ENCODE measurements around the gene ATXN7L3.
A peak's percentile ranks its signal among the peaks of the same experiment; 100 is the strongest.

The ATXN7L3 gene

DNA sequence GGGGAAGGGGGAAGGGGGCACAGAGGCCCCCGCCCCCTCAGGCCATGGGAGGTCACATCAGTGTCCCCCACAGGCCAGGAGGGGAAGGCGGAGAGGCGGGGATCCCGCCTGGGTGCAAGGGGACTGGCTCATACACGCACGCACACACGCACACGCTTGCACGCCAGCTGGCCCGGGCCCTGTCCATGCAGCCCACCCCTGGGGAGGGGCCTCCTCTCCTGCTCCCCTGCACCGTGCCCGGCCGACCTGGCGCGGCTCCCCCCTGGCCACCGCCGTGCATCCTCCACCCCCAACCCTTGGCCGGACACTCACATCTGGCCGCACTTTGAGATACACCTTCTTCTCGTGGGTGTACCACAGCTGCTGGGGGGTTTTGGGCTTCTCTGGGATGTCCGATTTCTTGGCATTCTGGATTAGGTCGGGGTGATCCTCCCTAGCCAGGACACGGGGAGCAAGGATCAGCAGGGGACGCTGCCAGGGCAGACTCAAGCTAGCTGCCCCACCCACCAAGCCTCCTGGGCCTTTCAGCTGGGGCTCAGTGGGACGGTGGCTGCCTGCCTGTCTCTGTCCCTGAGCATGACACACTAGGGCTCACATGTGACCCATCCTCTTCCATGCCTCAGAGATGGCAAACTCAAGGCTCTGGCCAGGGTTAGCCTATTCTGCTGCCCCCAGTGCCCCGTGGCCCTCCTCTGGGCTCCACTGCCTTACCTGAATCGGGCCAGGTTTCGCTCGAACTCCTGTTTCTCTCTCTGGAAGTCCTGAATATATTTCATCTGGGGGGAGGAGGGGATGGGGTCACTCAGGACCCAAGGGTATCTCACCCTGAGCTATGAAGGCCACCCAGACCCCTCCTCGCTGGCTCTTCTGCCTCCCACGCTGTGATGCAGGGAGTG lies 13.1 kb upstream of the ATXN7L3 start:
- TF ChIP-seq NFIC (IDR thresholded peaks at IDR 0.05), result no peak
- TF ChIP-seq ZBTB7A (IDR thresholded peaks at IDR 0.05; ENCODE audit: low read depth), result no peak
- TF ChIP-seq MAX (IDR thresholded peaks at IDR 0.05), result no peak
- no peak for TF ChIP-seq TCF12 (IDR thresholded peaks at IDR 0.05; ENCODE audit: low read depth)
- TF ChIP-seq FOXM1 (IDR thresholded peaks at IDR 0.05; ENCODE audit: borderline replicate concordance, low read depth), result no peak
- no peak for TF ChIP-seq YY1 (IDR thresholded peaks at IDR 0.05; ENCODE audit: low read depth)
- no peak for TF ChIP-seq EP300 (IDR thresholded peaks at IDR 0.05; ENCODE audit: borderline replicate concordance)
- TF ChIP-seq, protein P1, sequence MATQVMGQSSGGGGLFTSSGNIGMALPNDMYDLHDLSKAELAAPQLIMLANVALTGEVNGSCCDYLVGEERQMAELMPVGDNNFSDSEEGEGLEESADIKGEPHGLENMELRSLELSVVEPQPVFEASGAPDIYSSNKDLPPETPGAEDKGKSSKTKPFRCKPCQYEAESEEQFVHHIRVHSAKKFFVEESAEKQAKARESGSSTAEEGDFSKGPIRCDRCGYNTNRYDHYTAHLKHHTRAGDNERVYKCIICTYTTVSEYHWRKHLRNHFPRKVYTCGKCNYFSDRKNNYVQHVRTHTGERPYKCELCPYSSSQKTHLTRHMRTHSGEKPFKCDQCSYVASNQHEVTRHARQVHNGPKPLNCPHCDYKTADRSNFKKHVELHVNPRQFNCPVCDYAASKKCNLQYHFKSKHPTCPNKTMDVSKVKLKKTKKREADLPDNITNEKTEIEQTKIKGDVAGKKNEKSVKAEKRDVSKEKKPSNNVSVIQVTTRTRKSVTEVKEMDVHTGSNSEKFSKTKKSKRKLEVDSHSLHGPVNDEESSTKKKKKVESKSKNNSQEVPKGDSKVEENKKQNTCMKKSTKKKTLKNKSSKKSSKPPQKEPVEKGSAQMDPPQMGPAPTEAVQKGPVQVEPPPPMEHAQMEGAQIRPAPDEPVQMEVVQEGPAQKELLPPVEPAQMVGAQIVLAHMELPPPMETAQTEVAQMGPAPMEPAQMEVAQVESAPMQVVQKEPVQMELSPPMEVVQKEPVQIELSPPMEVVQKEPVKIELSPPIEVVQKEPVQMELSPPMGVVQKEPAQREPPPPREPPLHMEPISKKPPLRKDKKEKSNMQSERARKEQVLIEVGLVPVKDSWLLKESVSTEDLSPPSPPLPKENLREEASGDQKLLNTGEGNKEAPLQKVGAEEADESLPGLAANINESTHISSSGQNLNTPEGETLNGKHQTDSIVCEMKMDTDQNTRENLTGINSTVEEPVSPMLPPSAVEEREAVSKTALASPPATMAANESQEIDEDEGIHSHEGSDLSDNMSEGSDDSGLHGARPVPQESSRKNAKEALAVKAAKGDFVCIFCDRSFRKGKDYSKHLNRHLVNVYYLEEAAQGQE (IDR thresholded peaks at IDR 0.05; ENCODE audit: low read depth), result no peak
- TF ChIP-seq EGR1 (IDR thresholded peaks at IDR 0.05), result no peak
- TF ChIP-seq RAD21 (IDR thresholded peaks at IDR 0.05; ENCODE audit: low read depth), result no peak
- TF ChIP-seq TAF1 (IDR thresholded peaks at IDR 0.05; ENCODE audit: low read depth), result no peak
- TF ChIP-seq, protein P2, sequence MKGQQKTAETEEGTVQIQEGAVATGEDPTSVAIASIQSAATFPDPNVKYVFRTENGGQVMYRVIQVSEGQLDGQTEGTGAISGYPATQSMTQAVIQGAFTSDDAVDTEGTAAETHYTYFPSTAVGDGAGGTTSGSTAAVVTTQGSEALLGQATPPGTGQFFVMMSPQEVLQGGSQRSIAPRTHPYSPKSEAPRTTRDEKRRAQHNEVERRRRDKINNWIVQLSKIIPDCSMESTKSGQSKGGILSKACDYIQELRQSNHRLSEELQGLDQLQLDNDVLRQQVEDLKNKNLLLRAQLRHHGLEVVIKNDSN (IDR thresholded peaks at IDR 0.05), result no peak
- TF ChIP-seq CREB1 (IDR thresholded peaks at IDR 0.05; ENCODE audit: low read depth), result no peak

DNA sequence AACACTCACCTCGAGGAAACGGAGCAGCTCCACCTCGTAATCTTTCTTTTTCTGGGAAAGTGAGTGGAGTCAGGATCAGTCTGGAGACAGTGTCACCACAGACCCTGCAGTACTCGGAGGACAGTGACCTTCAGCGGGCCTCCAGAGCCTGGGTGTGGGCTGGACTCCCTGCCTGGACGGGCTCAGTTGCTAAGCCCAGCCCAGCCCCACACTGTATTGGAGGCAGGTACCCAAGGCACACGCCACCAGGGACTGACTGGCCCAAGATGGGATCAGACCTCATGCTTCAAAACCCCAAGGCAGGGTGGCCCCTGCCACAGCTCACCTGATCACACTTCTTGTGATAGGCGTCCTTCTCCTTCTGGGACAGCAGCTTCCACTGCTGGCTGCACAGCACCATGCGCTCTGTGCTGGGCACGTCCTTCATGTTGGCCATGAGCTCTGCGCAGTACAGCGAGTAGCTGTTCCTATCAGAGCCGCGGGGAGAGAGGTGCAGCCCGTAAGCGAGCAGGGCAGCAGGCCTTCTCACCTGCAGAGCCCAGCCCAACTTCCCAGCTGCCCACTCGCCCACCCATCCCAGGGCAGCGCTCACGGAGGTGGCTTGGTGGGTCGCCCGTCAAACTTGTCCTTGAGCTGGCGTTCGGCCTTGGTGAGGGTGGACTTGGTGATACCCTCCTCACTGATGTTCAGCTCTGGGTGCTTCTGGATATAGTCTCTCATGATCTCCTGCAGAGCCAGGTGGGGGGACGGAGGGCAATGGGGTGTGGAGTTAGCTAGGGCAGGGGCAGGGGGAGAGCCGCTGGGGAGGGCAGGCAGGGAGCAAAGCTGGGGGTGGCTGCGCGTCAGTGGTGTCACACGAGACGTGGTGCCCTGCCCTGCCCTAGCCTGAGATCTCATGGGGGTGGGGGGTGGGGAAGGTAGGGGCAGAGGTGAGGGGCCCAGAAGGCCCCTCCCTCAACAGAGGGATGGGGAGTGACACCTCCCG lies 11.9 kb upstream of the ATXN7L3 start:
- no peak for TF ChIP-seq RAD21 (IDR thresholded peaks at IDR 0.05; ENCODE audit: low read depth)
- TF ChIP-seq YY1 (IDR thresholded peaks at IDR 0.05; ENCODE audit: low read depth), result no peak
- no peak for TF ChIP-seq CREB1 (IDR thresholded peaks at IDR 0.05; ENCODE audit: low read depth)
- TF ChIP-seq CEBPB (IDR thresholded peaks at IDR 0.05), result no peak
- TF ChIP-seq EP300 (IDR thresholded peaks at IDR 0.05; ENCODE audit: borderline replicate concordance), result no peak
- no peak for TF ChIP-seq MAX (IDR thresholded peaks at IDR 0.05)
- TF ChIP-seq ZBTB7A (IDR thresholded peaks at IDR 0.05; ENCODE audit: low read depth), result no peak
- no peak for TF ChIP-seq TCF12 (IDR thresholded peaks at IDR 0.05; ENCODE audit: low read depth)
- TF ChIP-seq, protein P2 (IDR thresholded peaks at IDR 0.05), result no peak

- peak; percentile 38; the same call in 1 of the 2 replicates for TF ChIP-seq RAD21 (IDR thresholded peaks at IDR 0.05; ENCODE audit: low read depth)
- TF ChIP-seq TEAD4 (IDR thresholded peaks at IDR 0.05), result no peak
These were observed 10.9 kb upstream of the ATXN7L3 start for GRCh38 chr17:44210342-44211192.

DNA sequence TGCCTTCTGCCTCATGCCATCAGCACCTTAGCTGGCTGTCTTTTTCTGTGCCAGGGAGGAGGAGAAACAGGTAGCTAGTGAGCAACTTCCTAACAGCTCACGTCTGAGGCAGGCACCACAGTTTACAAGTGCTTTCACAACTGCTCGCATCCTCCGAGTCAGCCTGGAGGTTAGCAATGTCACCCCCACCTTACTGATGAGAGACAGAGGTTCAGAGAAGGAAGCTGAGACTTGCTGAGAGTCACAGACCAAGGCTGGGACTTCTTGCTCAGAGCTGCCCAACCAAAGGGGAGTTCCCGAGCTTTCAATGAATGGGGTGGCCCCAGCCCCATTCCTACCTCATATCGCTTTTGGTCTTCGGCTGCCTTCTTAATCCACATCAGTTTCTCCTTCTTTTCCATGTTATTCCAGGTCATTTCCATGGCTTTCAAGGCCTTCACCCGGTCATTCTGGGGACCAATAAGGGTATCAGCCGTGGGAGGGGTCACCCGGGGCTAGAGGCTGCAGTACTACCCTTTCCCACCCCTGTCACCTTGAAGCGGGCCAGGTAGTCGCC lies 10.2 kb upstream of the ATXN7L3 start:
- TF ChIP-seq, protein P2 (IDR thresholded peaks at IDR 0.05), result no peak
- TF ChIP-seq EP300 (IDR thresholded peaks at IDR 0.05; ENCODE audit: borderline replicate concordance), result no peak
- no peak for TF ChIP-seq MAX (IDR thresholded peaks at IDR 0.05)
- no peak for TF ChIP-seq RAD21 (IDR thresholded peaks at IDR 0.05; ENCODE audit: low read depth)
- no peak for TF ChIP-seq CREB1 (IDR thresholded peaks at IDR 0.05; ENCODE audit: low read depth)
- TF ChIP-seq TEAD4 (IDR thresholded peaks at IDR 0.05), result no peak
- no peak for TF ChIP-seq EGR1 (IDR thresholded peaks at IDR 0.05)
- TF ChIP-seq CEBPB (IDR thresholded peaks at IDR 0.05), result no peak
- TF ChIP-seq, protein P1 (IDR thresholded peaks at IDR 0.05; ENCODE audit: low read depth), result no peak
- TF ChIP-seq ZBTB7A (IDR thresholded peaks at IDR 0.05; ENCODE audit: low read depth), result no peak
- no peak for TF ChIP-seq TAF1 (IDR thresholded peaks at IDR 0.05; ENCODE audit: low read depth)
- no peak for TF ChIP-seq TCF12 (IDR thresholded peaks at IDR 0.05; ENCODE audit: low read depth)
- no peak for TF ChIP-seq FOXM1 (IDR thresholded peaks at IDR 0.05; ENCODE audit: borderline replicate concordance, low read depth)

Data from Ishikawa (cell line).